ENCODE results near the gene CAMK2A.

GRCh38 chr5:150219861-150220260 lies 69.7 kb downstream of the CAMK2A start:
- TF ChIP-seq CTCF (tag by site-specific recombination; IDR thresholded peaks at IDR 0.05) (no peak), ATF2 (tag by site-specific recombination; IDR thresholded peaks at IDR 0.05; ENCODE audit: low read depth) (no peak), TCF7L2 (IDR thresholded peaks at IDR 0.05; ENCODE audit: borderline replicate concordance, low read depth, low read length) (no peak), ZNF114 (tag by site-specific recombination; IDR thresholded peaks at IDR 0.05) (no peak), ZBTB8A (tag by site-specific recombination; IDR thresholded peaks at IDR 0.05) (no peak), ZNF274 (IDR thresholded peaks at IDR 0.05; ENCODE audit: low read length) (no peak), ZNF274 (tag by site-specific recombination; IDR thresholded peaks at IDR 0.05; ENCODE audit: borderline replicate concordance) (no peak), REST (tag by site-specific recombination; IDR thresholded peaks at IDR 0.05) (no peak)

Measured in HEK293 (cell line).